GDM1 (cell line): ENCODE data around the gene ULK4.
"Not testable (repeated sequence)": the region's sequence is repeated elsewhere in the genome, so short reads cannot be mapped to it uniquely, and the experiment has no call there.

ENCODE experiments used
- DNase-seq: peaks from one replicate; lab custom pipeline; 2025; lab: John Stamatoyannopoulos, UW

The ULK4 gene

GRCh38 chr3:41768363-41768762, 193.5 kb downstream of the ULK4 start:
- no peak for DNase-seq

DNA sequence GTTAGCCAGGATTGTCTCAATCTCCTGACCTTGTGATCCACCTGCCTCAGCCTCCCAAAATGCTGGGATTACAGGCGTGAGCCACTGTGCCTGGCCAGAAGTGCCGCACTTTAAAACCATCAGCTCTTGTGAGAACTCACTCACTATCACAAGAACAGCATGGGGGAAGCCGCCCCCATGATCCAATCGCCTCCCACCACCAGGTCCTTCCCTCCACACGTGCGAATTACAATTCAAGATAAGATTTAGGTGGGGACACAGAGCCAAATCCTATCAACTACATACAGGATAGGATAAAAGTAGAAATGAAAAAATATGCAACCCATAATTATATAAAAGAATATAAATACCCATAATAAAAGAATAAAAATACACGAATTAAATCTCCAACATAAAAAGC, 199.0 kb downstream of the ULK4 start:
- DNase-seq, result not testable (repeated sequence)

- DNase-seq, result no peak
Measured at GRCh38 chr3:41753651-41754050, 208.3 kb downstream of the ULK4 start.

DNA sequence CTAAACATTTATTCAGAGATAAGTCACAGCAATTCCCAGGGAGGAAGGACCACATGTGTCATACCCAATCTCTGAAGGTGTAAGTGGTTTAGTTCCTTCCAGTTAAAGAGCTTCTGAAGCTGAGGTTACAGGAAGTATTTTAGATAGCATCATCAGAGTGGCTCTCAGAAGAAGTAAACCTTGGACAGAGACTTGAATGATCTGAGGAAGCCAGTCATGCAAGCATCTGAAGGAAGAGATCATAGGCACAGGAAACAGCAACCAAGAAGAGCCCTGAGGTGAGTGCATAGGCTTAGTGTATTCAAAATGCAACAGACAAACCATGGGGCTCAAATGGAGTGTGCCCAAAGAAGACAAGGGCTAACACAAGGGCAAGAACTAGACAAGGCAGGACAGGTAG, 210.3 kb downstream of the ULK4 start:
- DNase-seq, result no peak

GRCh38 chr3:41749988-41750387, 211.9 kb downstream of the ULK4 start:
- no peak for DNase-seq

DNA sequence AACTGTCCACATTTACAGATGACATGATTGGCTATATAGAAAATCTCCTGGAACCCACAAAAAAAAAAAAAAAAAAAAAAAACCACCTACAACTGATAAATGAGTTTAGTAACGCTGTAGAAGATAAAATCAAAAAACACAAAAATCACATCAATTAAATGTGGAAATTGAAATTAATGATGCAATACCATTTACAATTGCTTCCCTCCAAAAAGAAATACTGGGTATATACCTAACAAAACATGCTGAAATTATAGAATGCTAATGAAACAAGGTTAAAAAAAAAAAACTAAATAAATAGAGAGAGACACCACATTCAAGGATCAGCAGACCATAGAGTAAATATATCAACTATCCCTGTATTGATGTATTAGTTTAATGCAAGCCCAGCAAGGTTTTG, 215.7 kb downstream of the ULK4 start:
- no peak for DNase-seq

DNA sequence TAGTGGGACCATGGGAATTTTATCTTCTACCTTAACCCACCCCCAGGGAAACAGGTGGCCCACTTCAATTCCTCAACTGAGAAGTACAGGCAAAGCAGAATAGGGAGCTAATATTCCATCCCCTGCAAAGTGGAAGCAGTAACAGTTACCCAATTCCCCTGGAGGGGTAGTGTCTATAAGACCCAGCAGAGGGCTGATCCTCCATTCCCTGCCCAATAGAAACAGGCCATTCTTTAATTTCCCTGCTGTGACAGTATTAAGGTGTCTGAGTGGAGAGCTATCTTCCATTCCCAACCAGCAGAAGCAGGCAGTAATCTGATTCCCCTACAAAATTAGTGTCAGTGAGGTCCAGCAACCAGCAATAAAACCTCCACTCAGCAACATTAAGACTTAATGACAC, 219.8 kb downstream of the ULK4 start:
- no peak for DNase-seq

DNA sequence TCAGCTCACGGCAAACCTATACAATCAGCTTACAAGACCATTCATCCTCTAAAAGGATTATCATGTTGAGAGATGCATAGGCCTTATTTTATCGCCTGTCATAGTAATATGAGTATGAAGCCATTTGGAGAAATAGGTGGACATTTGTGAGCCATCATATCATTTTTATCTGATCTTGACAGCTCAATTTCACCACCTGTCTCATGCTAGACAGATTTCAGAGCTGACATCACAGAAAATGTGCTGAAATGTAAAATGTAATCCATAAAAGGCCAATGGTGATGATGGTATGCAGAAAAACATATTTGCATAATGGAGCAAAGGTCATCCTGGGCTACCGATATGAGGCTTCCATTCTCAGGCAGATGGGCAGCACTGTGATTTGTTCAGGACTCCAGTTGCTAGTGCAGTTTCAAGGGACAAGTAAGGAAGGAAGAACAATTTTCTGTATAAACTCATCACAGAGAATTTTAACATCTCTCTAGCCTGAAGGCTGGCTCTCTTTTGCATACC, 221.5 kb downstream of the ULK4 start:
- DNase-seq, result no peak

DNA sequence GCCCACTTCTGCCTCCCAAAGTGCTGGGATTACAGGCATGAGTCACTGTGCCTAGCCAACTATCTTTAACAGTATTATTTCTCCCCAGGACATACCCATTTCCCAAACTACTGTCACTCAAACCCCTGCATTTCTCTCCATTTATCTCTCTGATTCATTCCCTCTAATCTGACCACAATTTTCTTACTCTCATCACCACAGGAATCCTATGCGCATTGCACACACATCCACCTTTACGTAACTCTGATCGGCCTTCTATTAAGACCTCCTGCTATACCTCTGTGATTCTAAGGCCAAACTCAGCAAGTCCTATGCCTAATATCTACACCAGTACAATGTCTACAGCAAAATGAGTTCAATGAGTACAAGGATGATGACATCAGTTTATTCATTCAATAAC, 235.0 kb downstream of the ULK4 start:
- DNase-seq, result no peak

- no peak for DNase-seq
Measured at GRCh38 chr3:41717641-41718040, 244.3 kb downstream of the ULK4 start.

- DNase-seq, result no peak
Measured at GRCh38 chr3:41716471-41716870, 245.4 kb downstream of the ULK4 start.

DNA sequence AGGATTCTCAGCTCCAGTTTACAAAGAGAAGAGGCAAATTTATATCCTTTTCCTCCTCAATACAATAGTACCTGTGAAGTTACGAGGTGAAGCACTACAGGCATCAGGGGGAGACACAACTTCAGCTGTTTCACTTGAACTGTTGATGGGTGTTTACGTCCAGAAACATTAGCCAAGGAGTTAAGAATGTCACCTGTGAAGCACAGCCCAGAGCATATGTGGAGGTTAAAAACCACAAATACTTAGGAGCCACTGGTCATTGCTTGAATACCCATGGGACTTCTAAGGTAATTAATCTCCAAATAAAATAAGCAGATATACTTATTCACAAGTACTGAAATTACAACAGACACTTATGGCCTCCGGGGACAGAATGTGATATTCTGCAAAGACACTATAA, 246.5 kb downstream of the ULK4 start:
- DNase-seq, result no peak

DNA sequence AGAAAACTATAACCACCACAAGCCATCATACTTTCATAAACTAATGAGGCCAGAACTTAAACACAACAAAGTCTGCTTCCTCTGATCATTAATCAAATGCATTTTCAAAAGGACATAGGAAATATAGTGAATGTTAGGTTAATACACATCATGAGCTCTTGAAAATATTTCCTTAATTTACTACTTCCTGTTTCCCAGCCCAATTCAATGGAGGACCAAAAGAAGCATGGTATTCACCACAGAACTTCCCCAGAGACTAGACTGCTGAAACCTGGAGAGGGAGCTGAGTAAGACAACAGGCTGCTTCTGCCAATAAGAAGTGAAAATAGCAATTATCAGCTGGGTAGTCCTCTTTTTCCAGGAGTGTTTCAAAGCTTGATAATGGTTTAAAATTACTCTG, 250.3 kb downstream of the ULK4 start:
- DNase-seq, result no peak

- DNase-seq, result no peak
Measured at GRCh38 chr3:41710646-41711388, 251.1 kb downstream of the ULK4 start.

DNA sequence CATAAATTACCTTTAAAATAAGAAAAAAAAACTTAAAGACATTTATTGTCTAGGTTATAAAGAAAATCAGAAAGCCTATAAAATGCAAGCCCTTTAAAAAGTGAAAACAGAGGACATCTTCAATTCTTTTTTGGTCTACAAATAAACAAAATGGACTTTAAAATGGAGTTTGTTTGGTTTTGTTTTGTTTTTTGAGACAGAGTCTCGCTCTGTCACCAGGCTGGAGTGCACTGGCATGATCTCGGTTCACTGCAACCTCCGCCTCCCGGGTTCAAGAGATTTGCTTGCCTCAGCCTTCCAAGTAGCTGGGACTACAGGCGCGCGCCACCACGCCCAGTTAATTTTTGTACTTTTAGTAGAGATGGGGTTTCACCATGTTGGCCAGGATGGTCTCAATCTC, 252.7 kb downstream of the ULK4 start:
- not testable (repeated sequence) for DNase-seq

DNA sequence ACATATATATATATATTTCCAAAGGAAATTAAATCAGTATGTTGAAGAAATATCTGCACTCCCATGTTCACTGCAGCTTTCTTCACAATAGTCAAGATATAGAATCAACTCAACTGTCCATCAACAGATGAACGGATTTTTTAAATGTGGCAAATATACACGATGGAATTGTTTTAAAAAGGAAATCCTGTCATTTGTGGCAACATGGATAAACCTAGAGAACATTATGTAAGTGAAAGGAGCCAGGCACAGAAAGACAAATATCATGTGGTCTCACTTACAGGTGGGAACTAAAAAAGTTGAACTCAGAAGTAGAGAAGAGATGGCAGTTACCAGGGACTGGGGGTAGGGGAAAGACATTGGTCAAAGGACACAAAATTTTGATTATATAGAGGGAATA, 253.7 kb downstream of the ULK4 start:
- DNase-seq, result no peak

- no peak for DNase-seq
Measured at GRCh38 chr3:41705893-41706292, 256.0 kb downstream of the ULK4 start.

DNA sequence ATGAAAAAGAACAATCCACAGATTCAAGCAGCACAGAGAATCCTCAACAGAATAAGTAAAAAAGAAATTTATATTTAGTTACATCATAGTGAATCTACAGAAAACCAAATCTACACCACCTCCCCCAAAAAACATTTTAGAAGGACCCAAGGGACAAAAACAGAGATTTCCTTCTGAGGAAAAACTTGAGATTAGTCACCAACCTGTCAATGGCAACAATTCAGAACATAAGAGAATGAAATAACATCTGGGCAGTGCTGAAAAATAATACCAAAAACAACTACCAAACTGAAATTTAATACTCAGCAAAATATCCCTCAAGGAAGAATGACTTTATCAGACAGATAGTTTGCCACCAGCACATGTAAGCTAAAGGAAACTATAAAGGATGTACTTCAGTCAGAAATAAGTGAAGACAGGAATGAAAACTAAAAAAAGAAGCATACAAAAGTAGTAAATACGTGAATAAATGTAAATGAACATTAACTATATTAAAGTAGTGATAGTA, 260.7 kb downstream of the ULK4 start:
- DNase-seq, result no peak

GRCh38 chr3:41700155-41700554, 261.7 kb downstream of the ULK4 start:
- no peak for DNase-seq

DNA sequence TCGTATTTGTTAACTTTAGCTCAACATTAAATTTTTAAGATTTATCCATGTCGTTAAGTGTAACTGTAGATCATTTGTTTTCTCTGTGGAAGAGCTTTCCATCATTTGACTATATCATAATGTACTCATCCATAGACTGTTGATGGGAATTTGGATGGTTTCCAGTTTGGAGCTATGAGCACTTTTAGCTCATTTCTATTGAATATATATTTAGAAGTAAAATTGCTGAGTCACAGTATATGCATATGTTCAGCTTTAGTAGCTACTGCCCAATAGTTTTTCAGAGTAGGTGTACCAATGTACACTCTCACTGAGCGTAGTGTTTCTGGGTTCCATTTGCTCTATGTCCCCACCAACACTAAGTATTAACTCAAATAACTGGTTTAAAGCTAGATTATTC, 263.0 kb downstream of the ULK4 start:
- DNase-seq, result no peak

DNA sequence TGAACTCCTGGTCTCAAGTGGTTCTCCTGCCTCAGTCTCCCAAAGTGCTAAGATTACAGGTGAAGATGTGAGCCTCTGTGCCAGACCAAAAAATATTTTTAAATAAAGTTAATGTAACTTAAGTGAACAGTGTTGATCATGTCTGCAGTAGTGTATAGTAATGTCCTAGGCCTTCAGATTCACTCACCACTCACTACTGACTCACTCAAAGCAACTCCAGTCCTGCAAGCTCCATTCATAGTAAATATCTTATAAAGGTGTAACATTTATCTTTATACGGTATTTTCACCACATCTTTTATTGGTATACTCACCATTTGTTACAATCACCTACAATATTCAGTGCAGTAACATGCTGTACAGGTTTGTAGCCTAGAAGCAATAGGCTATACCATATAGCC, 264.2 kb downstream of the ULK4 start:
- no peak for DNase-seq

- not testable (repeated sequence) for DNase-seq
Measured at GRCh38 chr3:41695806-41696205, 266.1 kb downstream of the ULK4 start.

- DNase-seq, result no peak
Measured at GRCh38 chr3:41693799-41694198, 268.1 kb downstream of the ULK4 start.
